ENCODE data around the gene KIF7. TPM values are rescaled to one million over a fixed set of nuclear protein-coding genes. Genes with fewer than 3 reads are reported as not detected.

The KIF7 gene
- total RNA-seq: under 1 TPM; 0.07 to 0.26 (median 0.20) TPM
- 0.13 TPM for total RNA-seq (2013)
- total RNA-seq: 0.09 to 5.2 (median 0.55) reads per million in 29 experiments

- ChIA-PET POLR2A (no interaction called here), CTCF (no interaction called here)
- DNase-seq (peak in 2 of 35 experiments; percentile 5 to 11), ATAC-seq (replicated peaks in 1 of 4) (peak; percentile 43 to 58 (median 48))
- peaks cover 3 to 14% of the 10 kb centered on the region in 2 experiments for H3K4me1 ChIP-seq (ENCODE audit: control insufficient read depth in 1 of 2, extremely low read depth in 1 of 2, insufficient read depth in 2 of 2, low read length in 2 of 2)
- H3K36me3 ChIP-seq (ENCODE audit: control insufficient read depth in 2 of 2, extremely low read depth in 1 of 2, insufficient read depth in 1 of 2, low read length in 1 of 2): no peaks in the 10 kb centered on the region
- Mint-ChIP-seq H3K27ac (peak within 1 kb of the TSS in 1 of 2 donors; percentile 5), H3K36me3 (no peaks in the 10 kb centered on the region), H3K4me1 (peaks cover 11% of the 10 kb centered on the region in 3 donors), H3K9me3 (no peaks in the 10 kb centered on the region), H3K27me3 (peaks cover 41 to 58% of the 10 kb centered on the region in 2 donors), H3K4me3 (peak within 1 kb of the TSS; percentile 49 to 80 (median 60))
- H3K27ac ChIP-seq (ENCODE audit: low read length): no peak within 1 kb of the TSS
- peak within 1 kb of the TSS; percentile 30 to 71 for H3K4me3 ChIP-seq (ENCODE audit: control insufficient read depth in 1 of 2, extremely low read depth in 1 of 2, low read length in 1 of 2)
- no peaks in the 10 kb centered on the region for H3K9me3 ChIP-seq
- WGBS (ENCODE audit: insufficient coverage): 1% methylated on average over 72 of the region's 87 CpGs
- peaks cover 0 to 47% of the 10 kb centered on the region in 2 experiments for H3K27me3 ChIP-seq (replicated peaks in 1 of 2; ENCODE audit: control insufficient read depth in 2 of 2, extremely low read depth in 1 of 2, insufficient read depth in 2 of 2, low read length in 1 of 2)
Observed at GRCh38 chr15:89654847-89655805, at the start of gene KIF7. Gene KIF7, minus strand, starts transcription at chr15:89655467. Its CDS starts 2,537 bp downstream, at chr15:89652930.

- Mint-ChIP-seq H3K27ac (no peak overlapping the region), H3K4me1 (no peaks in the 10 kb centered on the region), H3K9me3 (no peaks in the 10 kb centered on the region), H3K36me3 (no peaks in the 10 kb centered on the region), H3K27me3 (peaks cover 38 to 48% of the 10 kb centered on the region in 2 donors), H3K4me3 (no peak overlapping the region)
- Histone ChIP-seq H3K9me3 (no peaks in the 10 kb centered on the region), H3K4me3 (ENCODE audit: control insufficient read depth in 1 of 2, extremely low read depth in 1 of 2, low read length in 1 of 2) (no peak overlapping the region), H3K4me1 (ENCODE audit: control insufficient read depth in 1 of 2, extremely low read depth in 1 of 2, insufficient read depth in 2 of 2, low read length in 2 of 2) (no peaks in the 10 kb centered on the region), H3K36me3 (ENCODE audit: control insufficient read depth in 2 of 2, extremely low read depth in 1 of 2, insufficient read depth in 1 of 2, low read length in 1 of 2) (no peaks in the 10 kb centered on the region), H3K27ac (ENCODE audit: low read length) (no peak overlapping the region), H3K27me3 (replicated peaks in 1 of 2; ENCODE audit: control insufficient read depth in 2 of 2, extremely low read depth in 1 of 2, insufficient read depth in 2 of 2, low read length in 1 of 2) (peaks cover 0 to 27% of the 10 kb centered on the region in 2 experiments)
- DNase-seq (no peak), ATAC-seq (replicated peaks in 1 of 4) (no peak)
- ChIA-PET POLR2A (no interaction called here), CTCF (interaction anchor here in 1 of 2 donors (0.7 kb wide), 1 partner anchor 778 kb away, joined by 3 read pairs; no protein-coding TSS in a partner anchor)
Observed at GRCh38 chr15:89704411-89704810, 49.1 kb upstream of the KIF7 start.

GRCh38 chr15:89695198-89695597, 39.9 kb upstream of the KIF7 start:
- Mint-ChIP-seq H3K4me3 (no peak overlapping the region), H3K4me1 (peaks cover 6 to 8% (median 8%) of the 10 kb centered on the region in 3 donors), H3K27ac (no peak overlapping the region), H3K9me3 (no peaks in the 10 kb centered on the region), H3K36me3 (no peaks in the 10 kb centered on the region), H3K27me3 (peaks cover 4 to 8% of the 10 kb centered on the region in 2 donors)
- H3K4me3 ChIP-seq (ENCODE audit: control insufficient read depth in 1 of 2, extremely low read depth in 1 of 2, low read length in 1 of 2): no peak overlapping the region
- H3K4me1 ChIP-seq (ENCODE audit: control insufficient read depth in 1 of 2, extremely low read depth in 1 of 2, insufficient read depth in 2 of 2, low read length in 2 of 2): peaks cover 0 to 7% of the 10 kb centered on the region in 2 experiments
- no peaks in the 10 kb centered on the region for H3K27me3 ChIP-seq (replicated peaks in 1 of 2; ENCODE audit: control insufficient read depth in 2 of 2, extremely low read depth in 1 of 2, insufficient read depth in 2 of 2, low read length in 1 of 2)
- POLR2A ChIA-PET: no interaction called here
- no peaks in the 10 kb centered on the region for H3K36me3 ChIP-seq (ENCODE audit: control insufficient read depth in 2 of 2, extremely low read depth in 1 of 2, insufficient read depth in 1 of 2, low read length in 1 of 2)
- no peak overlapping the region for H3K27ac ChIP-seq (ENCODE audit: low read length)
- CTCF ChIA-PET: interaction anchor here (0.6 to 0.7 kb wide), 2 partner anchors 845 to 859 kb away, joined by 4 to 11 read pairs; no protein-coding TSS in a partner anchor
- no CpG with 5 or more reads among the region's 1 CpG for WGBS (ENCODE audit: insufficient coverage)
- DNase-seq: no peak
- H3K9me3 ChIP-seq: no peaks in the 10 kb centered on the region
- no peak for ATAC-seq (replicated peaks in 1 of 4)

- ChIA-PET POLR2A (no interaction called here), CTCF (no interaction called here)
- Histone ChIP-seq H3K4me3 (ENCODE audit: control insufficient read depth in 1 of 2, extremely low read depth in 1 of 2, low read length in 1 of 2) (no peak overlapping the region), H3K27ac (ENCODE audit: low read length) (no peak overlapping the region), H3K4me1 (ENCODE audit: control insufficient read depth in 1 of 2, extremely low read depth in 1 of 2, insufficient read depth in 2 of 2, low read length in 2 of 2) (peaks cover 0 to 14% of the 10 kb centered on the region in 2 experiments), H3K27me3 (replicated peaks in 1 of 2; ENCODE audit: control insufficient read depth in 2 of 2, extremely low read depth in 1 of 2, insufficient read depth in 2 of 2, low read length in 1 of 2) (no peaks in the 10 kb centered on the region), H3K36me3 (ENCODE audit: control insufficient read depth in 2 of 2, extremely low read depth in 1 of 2, insufficient read depth in 1 of 2, low read length in 1 of 2) (no peaks in the 10 kb centered on the region), H3K9me3 (no peaks in the 10 kb centered on the region)
- WGBS (ENCODE audit: insufficient coverage): no CpG with 5 or more reads among the region's 1 CpG
- ATAC-seq (replicated peaks in 1 of 4) (no peak), DNase-seq (no peak)
- Mint-ChIP-seq H3K36me3 (no peaks in the 10 kb centered on the region), H3K9me3 (no peaks in the 10 kb centered on the region), H3K27me3 (peaks cover 0 to 3% of the 10 kb centered on the region in 2 donors), H3K4me3 (no peak overlapping the region), H3K4me1 (peaks cover 14 to 15% (median 14%) of the 10 kb centered on the region in 3 donors), H3K27ac (no peak overlapping the region)
Observed at GRCh38 chr15:89693696-89694095, 38.4 kb upstream of the KIF7 start.

- POLR2A ChIA-PET: no interaction called here
- Mint-ChIP-seq H3K4me1 (peaks cover 14 to 15% (median 14%) of the 10 kb centered on the region in 3 donors), H3K4me3 (no peak overlapping the region), H3K36me3 (no peaks in the 10 kb centered on the region), H3K27ac (no peak overlapping the region), H3K27me3 (peaks cover 0 to 3% of the 10 kb centered on the region in 2 donors), H3K9me3 (no peaks in the 10 kb centered on the region)
- CTCF ChIA-PET: no interaction called here
- WGBS (ENCODE audit: insufficient coverage): no CpG with 5 or more reads among the region's 2 CpGs
- no peaks in the 10 kb centered on the region for H3K9me3 ChIP-seq
- no peak overlapping the region for H3K4me3 ChIP-seq (ENCODE audit: control insufficient read depth in 1 of 2, extremely low read depth in 1 of 2, low read length in 1 of 2)
- no peaks in the 10 kb centered on the region for H3K27me3 ChIP-seq (replicated peaks in 1 of 2; ENCODE audit: control insufficient read depth in 2 of 2, extremely low read depth in 1 of 2, insufficient read depth in 2 of 2, low read length in 1 of 2)
- H3K4me1 ChIP-seq (ENCODE audit: control insufficient read depth in 1 of 2, extremely low read depth in 1 of 2, insufficient read depth in 2 of 2, low read length in 2 of 2): peaks cover 0 to 14% of the 10 kb centered on the region in 2 experiments
- no peaks in the 10 kb centered on the region for H3K36me3 ChIP-seq (ENCODE audit: control insufficient read depth in 2 of 2, extremely low read depth in 1 of 2, insufficient read depth in 1 of 2, low read length in 1 of 2)
- DNase-seq: no peak
- no peak for ATAC-seq (replicated peaks in 1 of 4)
- H3K27ac ChIP-seq (ENCODE audit: low read length): no peak overlapping the region
Observed at GRCh38 chr15:89693091-89693490, 37.8 kb upstream of the KIF7 start.

- ATAC-seq (replicated peaks in 1 of 4): peak; percentile 86 to 93 (median 88)
- Histone ChIP-seq H3K27me3 (replicated peaks in 1 of 2; ENCODE audit: control insufficient read depth in 2 of 2, extremely low read depth in 1 of 2, insufficient read depth in 2 of 2, low read length in 1 of 2) (no peaks in the 10 kb centered on the region), H3K9me3 (no peaks in the 10 kb centered on the region), H3K4me1 (ENCODE audit: control insufficient read depth in 1 of 2, extremely low read depth in 1 of 2, insufficient read depth in 2 of 2, low read length in 2 of 2) (peaks cover 0 to 14% of the 10 kb centered on the region in 2 experiments), H3K27ac (ENCODE audit: low read length) (peak within 1 kb of the TSS; percentile 43), H3K4me3 (ENCODE audit: control insufficient read depth in 1 of 2, extremely low read depth in 1 of 2, low read length in 1 of 2) (peak within 1 kb of the TSS; percentile 75 to 91), H3K36me3 (ENCODE audit: control insufficient read depth in 2 of 2, extremely low read depth in 1 of 2, insufficient read depth in 1 of 2, low read length in 1 of 2) (no peaks in the 10 kb centered on the region)
- Mint-ChIP-seq H3K36me3 (peaks cover 5% of the 10 kb centered on the region), H3K27me3 (no peaks in the 10 kb centered on the region), H3K27ac (peak within 1 kb of the TSS; percentile 76 to 86), H3K4me3 (peak within 1 kb of the TSS; percentile 89 to 93 (median 89)), H3K4me1 (peaks cover 14 to 17% (median 15%) of the 10 kb centered on the region in 3 donors), H3K9me3 (no peaks in the 10 kb centered on the region)
- peak; percentile 32 to 81 (median 68) for DNase-seq
- 2% methylated on average over 39 of the region's 60 CpGs for WGBS (ENCODE audit: insufficient coverage)
- ChIA-PET CTCF (no interaction called here), POLR2A (no interaction called here)
Observed at GRCh38 chr15:89690276-89691218, 35.3 kb upstream of the KIF7 start, which contains the start of the genes PEX11A and WDR93. Gene PEX11A, minus strand, starts transcription at chr15:89690754. Its CDS starts 122 bp downstream, at chr15:89690632. Gene WDR93, plus strand, starts transcription at chr15:89690811. Its CDS starts 10,936 bp downstream, at chr15:89701747.
